ENCODE data around the gene C1RL.

- TF ChIP-seq EZH2 (IDR thresholded peaks at IDR 0.05; ENCODE audit: borderline replicate concordance, low read depth, low read length, poor library complexity, severe bottlenecking) (no peak), CTCF (conservative IDR thresholded peaks at IDR 0.05; ENCODE audit: low read depth, low read length) (no peak)
Observed at GRCh38 chr12:7058850-7059395, 50.1 kb downstream of the C1RL start.

All from A673 (cell line).